Measurements from ENCODE around the gene WSB2.
"Not testable (repeated sequence)": the region's sequence is repeated elsewhere in the genome, so short reads cannot be mapped to it uniquely, and the experiment has no call there.

The WSB2 gene

GRCh38 chr12:118034429-118035189 lies 26.4 kb downstream of the WSB2 start:
- DNase-seq, result no peak

DNA sequence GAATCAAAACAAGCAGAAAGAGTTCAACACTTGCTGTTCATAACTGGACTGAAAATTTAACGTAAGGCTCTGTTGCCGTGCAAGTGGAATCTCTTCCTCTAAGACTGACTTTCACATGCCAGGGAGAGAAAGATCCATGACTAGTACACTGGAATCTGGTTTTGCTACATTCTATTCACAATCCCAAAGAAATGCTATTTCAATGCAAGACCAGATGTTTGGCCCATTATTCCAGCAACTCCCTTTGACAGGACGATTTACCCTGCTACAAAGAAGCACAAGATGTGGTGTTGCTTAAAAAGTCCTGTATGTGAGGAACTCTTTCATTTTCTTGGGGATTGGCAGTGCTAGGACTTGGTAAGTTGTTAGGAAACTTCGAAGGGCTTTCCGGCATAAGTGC lies 27.1 kb downstream of the WSB2 start:
- no peak for DNase-seq

GRCh38 chr12:118033323-118033722 lies 27.7 kb downstream of the WSB2 start:
- DNase-seq, result no peak

DNA sequence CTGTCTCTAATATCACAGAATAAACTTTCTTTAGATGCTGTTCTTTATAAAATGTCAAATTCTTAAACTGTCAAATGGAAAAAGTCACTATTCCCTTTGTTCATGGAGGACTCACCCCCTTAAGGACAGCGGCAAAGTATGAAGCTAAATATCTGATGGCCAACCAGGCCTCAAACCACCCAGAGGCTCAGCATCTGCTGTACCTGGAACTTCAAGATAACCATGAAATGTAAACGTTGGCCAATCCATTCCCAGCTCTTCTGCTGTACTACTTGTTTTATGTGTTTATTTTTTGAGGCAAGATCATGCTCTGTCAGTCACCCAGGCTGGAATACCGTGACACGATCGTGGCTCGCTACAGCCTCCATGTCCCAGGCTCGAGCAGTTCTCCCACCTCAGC lies 28.8 kb downstream of the WSB2 start:
- no peak for DNase-seq

DNA sequence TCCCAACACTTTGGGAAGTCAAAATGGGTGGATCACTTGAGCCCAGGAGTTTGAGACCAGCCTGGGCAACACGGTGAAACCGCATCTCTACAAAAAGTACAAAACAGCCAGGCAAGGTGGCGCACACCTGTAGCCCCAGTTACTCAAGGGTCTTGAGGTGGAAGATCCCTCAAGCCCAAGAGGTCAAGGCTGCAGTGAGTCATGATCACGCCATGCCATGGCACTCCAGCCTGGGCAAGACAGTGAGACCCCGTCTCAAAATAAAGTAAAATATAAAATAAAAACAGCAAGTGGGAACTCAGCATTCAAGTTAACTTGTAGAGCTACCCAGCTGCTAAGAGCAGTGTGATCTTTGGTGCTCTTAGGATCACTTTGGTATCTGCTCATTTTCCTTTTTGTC lies 31.8 kb downstream of the WSB2 start:
- DNase-seq, result no peak

GRCh38 chr12:118025168-118025567 lies 35.8 kb downstream of the WSB2 start:
- DNase-seq, result no peak

DNA sequence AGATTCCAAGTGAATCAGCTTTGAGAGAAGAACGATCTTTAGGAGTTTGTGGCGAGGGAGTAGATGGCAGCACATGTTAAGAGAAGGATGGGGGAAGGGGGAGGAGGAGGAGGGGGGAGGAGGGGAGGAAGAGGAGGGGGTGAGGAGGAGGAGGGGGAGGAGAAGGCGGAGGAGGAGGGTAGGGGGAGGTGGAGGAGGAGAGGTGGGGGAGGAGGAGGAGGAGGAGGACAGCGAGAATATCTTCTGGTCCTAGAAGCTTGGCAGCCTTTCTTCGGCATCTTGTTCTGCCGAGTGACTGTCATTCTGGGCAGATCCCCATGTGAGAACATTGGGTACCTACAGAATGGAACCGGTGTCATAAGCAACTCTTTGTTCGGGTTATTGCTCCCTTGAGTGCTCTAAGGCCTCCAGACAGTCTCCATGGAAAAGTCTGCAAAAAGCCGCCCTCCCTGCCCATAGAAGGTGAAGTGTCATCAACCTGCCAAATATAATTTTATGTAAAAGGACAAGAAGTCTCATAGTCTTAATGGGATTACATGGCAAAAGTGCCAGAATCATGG lies 37.6 kb downstream of the WSB2 start:
- no peak for DNase-seq

- no peak for DNase-seq
These were observed 38.3 kb downstream of the WSB2 start for GRCh38 chr12:118022728-118023109.

DNA sequence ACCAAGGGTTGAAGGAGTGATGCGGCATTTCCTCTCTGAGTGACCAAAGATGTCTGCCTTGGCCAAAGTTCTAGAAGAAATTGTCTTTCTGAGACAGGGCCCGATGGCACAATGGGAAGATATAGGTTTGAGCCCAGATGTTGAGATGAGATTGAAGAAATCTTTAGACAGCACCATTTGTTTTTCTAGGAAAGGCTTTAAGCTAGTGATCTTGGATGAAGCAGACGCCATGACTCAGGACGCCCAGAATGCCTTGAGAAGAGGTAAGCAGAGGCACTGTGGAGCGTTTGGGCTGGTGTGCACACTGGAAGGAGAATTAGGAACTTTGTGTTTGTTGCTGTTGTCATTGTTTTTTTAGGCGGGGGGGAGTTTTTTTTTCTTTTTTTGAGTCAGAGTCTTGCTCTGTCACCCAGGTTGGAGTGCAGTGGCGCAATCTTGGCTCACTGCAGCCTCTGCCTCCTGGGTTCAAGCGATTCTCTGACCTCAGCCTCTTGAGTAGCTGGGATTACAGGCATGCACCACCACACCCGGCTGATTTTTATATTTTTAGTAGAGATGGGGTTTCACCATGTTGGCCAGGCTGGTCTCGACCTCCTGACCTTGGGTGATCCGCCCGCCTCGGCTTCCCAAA lies 38.8 kb downstream of the WSB2 start:
- not testable (repeated sequence) for DNase-seq

DNA sequence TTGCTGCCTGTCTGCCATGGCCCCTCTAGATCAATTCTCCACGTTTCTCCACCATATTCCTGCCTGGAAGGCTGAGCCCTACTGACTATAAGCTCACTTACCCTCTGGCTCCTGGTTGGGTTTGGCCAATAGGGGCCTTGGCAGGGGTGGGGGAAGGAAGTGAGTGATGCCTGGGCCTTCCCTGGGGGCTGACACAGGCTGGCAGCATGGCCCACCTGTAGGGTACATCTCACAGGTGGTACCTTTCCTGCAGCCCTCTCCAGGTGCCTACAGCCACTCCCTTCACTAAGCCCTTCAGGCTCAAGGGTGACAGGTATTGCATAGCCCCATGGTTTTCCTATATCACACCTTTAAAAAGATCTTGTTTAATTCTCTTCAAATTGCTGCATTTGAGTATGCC lies 40.9 kb downstream of the WSB2 start:
- no peak for DNase-seq

DNA sequence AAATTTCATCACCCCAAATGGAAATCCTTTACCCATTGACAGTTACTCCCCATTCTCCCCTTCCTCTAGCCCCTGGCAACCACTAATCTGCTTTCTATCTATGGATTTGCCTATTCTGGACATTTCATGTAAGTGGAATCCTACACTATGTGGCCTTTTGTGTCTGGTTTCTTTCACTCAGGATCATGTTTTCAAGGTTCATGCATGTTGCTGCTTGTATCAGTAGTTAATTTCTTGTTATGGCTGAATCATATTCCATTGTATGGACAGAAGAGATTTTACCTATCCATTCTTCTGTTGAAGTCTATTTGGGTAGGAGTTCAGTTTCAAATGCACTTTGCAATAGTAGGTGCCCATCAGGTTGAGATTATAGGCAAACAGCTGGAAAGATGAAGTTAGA lies 43.1 kb downstream of the WSB2 start:
- no peak for DNase-seq

DNA sequence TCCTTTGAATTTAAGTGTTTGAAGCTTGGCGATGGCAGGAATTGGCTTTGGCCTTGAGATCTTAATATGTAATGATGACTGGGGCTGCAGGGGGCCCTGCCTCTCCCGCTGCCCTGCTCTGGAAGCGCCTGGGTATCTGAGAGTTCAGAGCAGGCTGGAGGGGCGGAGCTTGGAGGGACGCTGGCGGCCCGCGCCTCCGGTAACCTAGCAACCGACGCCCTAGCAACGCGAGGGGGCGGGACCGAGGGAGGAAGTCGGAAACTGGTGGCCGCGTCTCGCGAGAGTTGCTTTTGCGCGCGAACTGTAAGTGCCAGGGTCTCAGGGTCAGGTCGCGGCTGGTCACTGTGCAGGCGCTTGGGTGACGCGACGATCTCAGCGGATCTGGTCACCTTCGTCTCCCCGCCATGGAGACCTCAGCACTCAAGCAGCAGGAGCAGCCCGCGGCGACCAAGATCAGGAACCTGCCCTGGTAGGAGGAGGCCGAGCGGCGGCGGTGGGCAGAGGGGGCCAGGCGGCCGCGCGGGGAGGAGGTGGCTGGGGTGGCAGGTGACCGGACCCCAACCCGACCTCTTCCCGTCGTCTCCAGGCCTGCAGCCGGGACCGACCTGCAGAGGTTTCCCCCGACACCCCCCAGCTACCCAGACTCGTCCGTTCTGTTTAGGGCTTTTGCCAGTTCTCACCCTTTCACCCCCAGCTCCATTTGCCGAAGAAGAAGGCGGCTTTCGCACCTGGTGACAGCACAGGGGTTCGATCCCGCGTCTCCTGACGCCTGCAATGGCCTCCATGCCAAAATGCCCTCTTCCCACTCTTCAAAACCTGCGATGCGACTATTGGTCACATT lies 44.3 kb downstream of the WSB2 start, which contains the start of gene RFC5:
RFC5 (plus strand) TSS at position 280 of the 841 bp plus-strand sequence; CDS start at position 405, 125 bp downstream.
- peak; percentile 98 for DNase-seq

DNA sequence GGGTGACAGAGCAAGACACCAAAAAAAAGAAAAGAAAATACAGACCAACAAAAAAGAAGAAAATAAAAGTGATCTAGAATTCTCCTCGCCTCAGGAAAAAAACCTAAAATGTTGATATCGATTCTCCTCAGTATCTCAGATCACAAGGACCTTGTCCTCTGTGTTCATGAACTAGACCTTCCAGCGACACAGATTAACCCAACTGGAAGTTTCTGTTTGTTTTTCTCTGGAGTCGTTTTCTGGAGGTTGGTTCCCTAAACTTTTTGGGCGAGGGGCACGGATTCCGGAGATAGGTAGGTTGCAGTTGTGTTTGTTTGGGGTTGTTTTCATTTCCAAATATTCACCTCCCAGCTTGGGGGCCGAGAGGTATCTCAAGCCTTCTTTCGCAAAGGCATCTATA lies 45.0 kb downstream of the WSB2 start:
- no peak for DNase-seq

DNA sequence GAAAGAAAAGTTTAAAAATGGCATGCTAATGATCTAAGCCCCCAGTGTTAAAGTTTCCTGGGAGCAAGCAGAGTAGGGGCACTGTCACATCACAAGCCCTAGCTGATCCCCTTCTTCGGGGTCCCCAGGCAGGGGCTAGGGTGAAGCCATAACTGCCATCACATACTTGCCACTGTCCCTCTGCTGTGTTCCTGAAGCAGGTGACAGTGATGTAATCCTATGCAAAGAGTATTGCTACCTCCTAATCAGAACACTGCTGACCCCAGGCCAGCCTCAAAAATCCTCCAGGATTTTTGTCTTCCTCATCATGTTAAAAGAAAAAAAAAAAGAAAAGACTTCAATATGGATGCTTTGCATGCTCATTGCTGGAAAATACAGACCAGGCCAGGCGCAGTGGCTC lies 45.7 kb downstream of the WSB2 start:
- no peak for DNase-seq

DNA sequence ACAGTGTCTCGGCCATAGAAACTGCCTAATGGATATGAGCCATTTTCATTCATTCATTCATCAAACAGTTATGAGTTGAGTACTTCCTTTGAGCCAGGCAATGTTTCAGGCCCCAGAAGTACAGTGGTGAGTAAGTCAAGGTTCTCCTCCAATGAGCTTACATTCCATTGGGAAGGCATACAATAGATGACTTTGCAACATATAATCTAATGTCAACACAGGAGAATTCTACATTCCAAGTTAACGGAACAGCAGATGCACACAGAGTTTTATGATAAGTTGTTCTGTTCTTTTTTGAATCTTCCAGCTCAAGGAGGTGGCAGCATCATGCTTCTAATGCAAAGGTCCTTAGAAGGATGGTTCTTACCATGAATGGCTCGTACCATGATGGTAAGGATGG lies 47.7 kb downstream of the WSB2 start:
- no peak for DNase-seq

- DNase-seq, result no peak
These were observed 49.0 kb downstream of the WSB2 start for GRCh38 chr12:118011961-118012360.

DNA sequence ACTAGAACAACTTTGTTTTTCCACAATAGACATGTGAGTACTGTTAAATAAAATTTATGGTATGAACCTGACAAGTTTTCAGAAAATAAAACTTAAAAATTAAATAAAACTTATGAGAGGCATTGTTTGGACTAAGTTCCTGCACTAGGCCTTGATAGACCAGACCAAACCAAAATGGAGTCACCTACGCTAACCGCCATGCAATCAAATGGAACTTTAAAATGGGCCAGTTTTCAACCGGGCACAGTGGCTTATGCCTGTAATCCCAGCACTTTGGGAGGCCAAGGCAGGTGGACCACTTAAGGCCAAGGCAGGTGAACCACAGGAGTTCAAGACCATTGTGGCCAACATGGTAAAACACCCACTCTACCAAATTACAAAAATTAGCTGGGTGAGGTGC lies 49.6 kb downstream of the WSB2 start:
- DNase-seq, result no peak

GRCh38 chr12:118010903-118011302 lies 50.1 kb downstream of the WSB2 start:
- no peak for DNase-seq

- not testable (repeated sequence) for DNase-seq
These were observed 61.2 kb downstream of the WSB2 start for GRCh38 chr12:117999806-118000205.

GRCh38 chr12:117998719-117999118 lies 62.3 kb downstream of the WSB2 start:
- no peak for DNase-seq

- no peak for DNase-seq
These were observed 66.2 kb downstream of the WSB2 start for GRCh38 chr12:117994551-117995438.

GRCh38 chr12:117986705-117987469 lies 74.1 kb downstream of the WSB2 start:
- no peak for DNase-seq
